Measurements from ENCODE around the gene HS1BP3.

Gene HS1BP3

GRCh38 chr2:20618886-20619521 lies 31.9 kb downstream of the HS1BP3 start:
- peak overlapping the region; percentile 63 for H3K27ac ChIP-seq (ENCODE audit: poor library complexity, severe bottlenecking)
- ATAC-seq (ENCODE audit: low read depth) (no peak), DNase-seq (ENCODE audit: low spot score) (peak; percentile 44)
- H3K27me3 ChIP-seq (ENCODE audit: insufficient read depth, poor library complexity, severe bottlenecking): no peaks in the 10 kb centered on the region
- H3K4me1 ChIP-seq (ENCODE audit: insufficient read depth, poor library complexity, severe bottlenecking): peaks cover 20% of the 10 kb centered on the region
- H3K9me3 ChIP-seq (ENCODE audit: severe bottlenecking): no peaks in the 10 kb centered on the region
- H3K4me3 ChIP-seq (ENCODE audit: severe bottlenecking): no peak overlapping the region
- no peak for TF ChIP-seq CTCF (IDR thresholded peaks at IDR 0.05; ENCODE audit: poor library complexity, severe bottlenecking)
- H3K36me3 ChIP-seq (ENCODE audit: low read depth): no peaks in the 10 kb centered on the region

- H3K36me3 ChIP-seq (ENCODE audit: low read depth): no peaks in the 10 kb centered on the region
- peak overlapping the region; percentile 63 for H3K27ac ChIP-seq (ENCODE audit: poor library complexity, severe bottlenecking)
- 0 out of 3 replicates have a peak, but pooled peaks have one; percentile 1 for ATAC-seq (ENCODE audit: low read depth)
- peaks cover 22% of the 10 kb centered on the region for H3K4me1 ChIP-seq (ENCODE audit: insufficient read depth, poor library complexity, severe bottlenecking)
- no peaks in the 10 kb centered on the region for H3K9me3 ChIP-seq (ENCODE audit: severe bottlenecking)
- no peak overlapping the region for H3K4me3 ChIP-seq (ENCODE audit: severe bottlenecking)
- H3K27me3 ChIP-seq (ENCODE audit: insufficient read depth, poor library complexity, severe bottlenecking): no peaks in the 10 kb centered on the region
- DNase-seq (ENCODE audit: low spot score): peak; percentile 45
- no peak for TF ChIP-seq CTCF (IDR thresholded peaks at IDR 0.05; ENCODE audit: poor library complexity, severe bottlenecking)
Observed at GRCh38 chr2:20618468-20618885, 32.4 kb downstream of the HS1BP3 start.

GRCh38 chr2:20617892-20618467 lies 32.9 kb downstream of the HS1BP3 start:
- no peak overlapping the region for H3K4me3 ChIP-seq (ENCODE audit: severe bottlenecking)
- ATAC-seq (ENCODE audit: low read depth): peak; percentile 91
- no peaks in the 10 kb centered on the region for H3K9me3 ChIP-seq (ENCODE audit: severe bottlenecking)
- peaks cover 22% of the 10 kb centered on the region for H3K4me1 ChIP-seq (ENCODE audit: insufficient read depth, poor library complexity, severe bottlenecking)
- DNase-seq (ENCODE audit: low spot score): peak; percentile 89
- H3K27me3 ChIP-seq (ENCODE audit: insufficient read depth, poor library complexity, severe bottlenecking): no peaks in the 10 kb centered on the region
- TF ChIP-seq CTCF (IDR thresholded peaks at IDR 0.05; ENCODE audit: poor library complexity, severe bottlenecking): peak; percentile 30
- H3K36me3 ChIP-seq (ENCODE audit: low read depth): no peaks in the 10 kb centered on the region
- H3K27ac ChIP-seq (ENCODE audit: poor library complexity, severe bottlenecking): peak overlapping the region; percentile 63

- ATAC-seq (ENCODE audit: low read depth) (no peak), DNase-seq (ENCODE audit: low spot score) (peak; percentile 58)
- TF ChIP-seq CTCF (IDR thresholded peaks at IDR 0.05; ENCODE audit: poor library complexity, severe bottlenecking): no peak
- Histone ChIP-seq H3K27ac (ENCODE audit: poor library complexity, severe bottlenecking) (peak overlapping the region; percentile 63), H3K27me3 (ENCODE audit: insufficient read depth, poor library complexity, severe bottlenecking) (no peaks in the 10 kb centered on the region), H3K36me3 (ENCODE audit: low read depth) (no peaks in the 10 kb centered on the region), H3K4me1 (ENCODE audit: insufficient read depth, poor library complexity, severe bottlenecking) (peaks cover 22% of the 10 kb centered on the region), H3K4me3 (ENCODE audit: severe bottlenecking) (no peak overlapping the region), H3K9me3 (ENCODE audit: severe bottlenecking) (no peaks in the 10 kb centered on the region)
Observed at GRCh38 chr2:20617081-20617575, 33.8 kb downstream of the HS1BP3 start.
